Activated T-helper 1 cell treated with anti-CD3 and anti-CD28 coated beads, Interleukin-2, amount 50 U/mL, for 16 hours (primary cell): Measurements from ENCODE around the gene SAA1.
"Not testable (repeated sequence)": the region's sequence is repeated elsewhere in the genome, so short reads cannot be mapped to it uniquely, and the experiment has no call there.

ENCODE experiments used
- DNase-seq, 2 donors: peaks; one replicate each; pipeline ENCODE4 v3.0.0-alpha.2; 2020; ENCODE audit warnings: low read depth in 1 of 2, low spot score in 1 of 2

SAA1 gene

GRCh38 chr11:18259259-18259658 lies 6.8 kb upstream of the SAA1 start:
- DNase-seq, result no peak

DNA sequence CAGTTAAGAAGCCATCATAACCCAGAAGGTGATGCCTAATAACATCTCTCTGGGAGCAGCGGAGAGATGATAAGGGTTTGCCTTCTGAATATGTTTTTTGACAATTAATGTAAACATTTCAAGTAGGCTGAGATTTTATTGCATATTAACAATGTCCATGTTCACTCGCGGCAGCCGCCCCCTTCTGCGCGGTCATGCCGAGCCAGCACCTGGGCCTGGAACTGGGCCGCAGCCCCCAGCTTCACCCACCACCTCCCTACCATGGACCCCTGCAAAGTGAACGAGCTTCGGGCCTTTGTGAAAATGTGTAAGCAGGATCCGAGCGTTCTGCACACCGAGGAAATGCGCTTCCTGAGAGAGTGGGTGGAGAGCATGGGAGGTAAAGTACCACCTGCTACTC lies 4.3 kb upstream of the SAA1 start:
- no peak for DNase-seq

- DNase-seq, result not testable (repeated sequence)
These were observed 3.2 kb upstream of the SAA1 start for GRCh38 chr11:18262681-18263350.

DNA sequence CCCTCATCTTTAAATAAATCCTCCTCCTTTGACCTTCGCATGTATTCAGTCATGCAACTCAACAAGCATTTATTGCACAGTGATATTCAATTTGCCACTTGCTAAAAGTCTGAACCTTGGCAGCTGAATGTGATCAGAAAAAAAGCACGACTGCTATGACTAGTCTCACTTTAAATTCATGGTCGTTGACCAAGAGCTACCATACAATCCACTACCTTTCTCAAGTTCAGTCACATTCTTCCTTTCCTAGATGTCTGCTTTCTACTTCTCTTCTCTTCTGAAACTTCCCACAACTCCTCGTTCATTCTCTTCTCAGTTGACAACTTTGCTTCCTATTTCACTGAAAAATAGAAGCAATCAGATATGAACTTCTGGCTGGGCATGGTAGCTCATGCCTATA lies 2.0 kb upstream of the SAA1 start:
- DNase-seq, result no peak

GRCh38 chr11:18264677-18265555 lies 1.1 kb upstream of the SAA1 start:
- DNase-seq, result no peak

- not testable (repeated sequence) for DNase-seq
These were observed 1.5 kb downstream of the SAA1 start for GRCh38 chr11:18267335-18268133.

- not testable (repeated sequence) for DNase-seq
These were observed 3.2 kb downstream of the SAA1 start for GRCh38 chr11:18269252-18269651.

DNA sequence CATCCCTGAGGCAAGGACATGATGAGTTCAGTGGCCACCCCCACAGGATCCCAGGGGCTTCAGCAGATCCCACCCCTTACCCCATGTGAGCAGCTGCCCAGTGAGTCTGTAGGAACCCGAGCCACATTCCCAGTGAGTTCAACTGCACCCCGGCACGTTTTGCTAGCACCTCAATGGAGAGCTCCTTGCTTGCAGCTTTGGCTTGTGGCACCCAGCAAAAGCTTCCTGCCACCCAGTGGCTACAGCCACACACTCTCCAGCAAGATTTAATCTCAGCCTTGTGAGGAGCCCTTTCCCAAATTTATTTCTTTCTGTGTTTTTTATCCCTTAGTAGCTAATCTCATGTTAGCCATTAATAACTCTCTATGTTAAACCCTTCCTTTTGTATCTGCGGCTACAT lies 4.0 kb downstream of the SAA1 start:
- no peak for DNase-seq

- DNase-seq, result no peak
These were observed 5.1 kb downstream of the SAA1 start for GRCh38 chr11:18271206-18271605.

GRCh38 chr11:18277565-18278271 lies 11.7 kb downstream of the SAA1 start:
- no peak for DNase-seq

DNA sequence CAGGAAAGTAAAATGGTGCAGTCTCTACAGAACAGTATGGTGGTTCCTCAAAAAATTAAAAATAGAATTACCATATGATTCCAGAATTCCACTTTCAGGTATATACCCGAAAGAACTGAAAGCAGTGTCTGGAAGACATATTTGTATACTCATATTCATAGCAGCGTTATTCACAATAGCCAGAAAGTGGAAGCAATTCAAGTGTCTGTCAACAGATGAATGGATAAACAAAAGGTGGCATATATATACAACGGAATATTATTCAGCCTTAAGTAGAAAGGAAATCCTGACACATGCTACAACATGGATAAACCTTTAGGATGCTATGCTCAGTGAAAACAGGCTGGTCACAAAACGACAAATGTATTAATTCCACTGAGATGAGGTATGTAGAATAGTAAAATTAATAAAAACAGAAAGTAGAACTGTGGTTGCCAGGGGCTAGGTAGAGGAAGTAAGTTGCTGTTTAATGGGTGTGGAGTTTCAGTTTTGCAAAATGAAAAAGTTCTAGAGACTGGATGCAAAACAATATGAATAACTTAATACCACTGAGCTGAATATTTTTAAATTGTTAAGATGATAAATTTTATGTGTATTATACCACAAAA lies 14.5 kb downstream of the SAA1 start:
- DNase-seq, result no peak

GRCh38 chr11:18282626-18283025 lies 16.6 kb downstream of the SAA1 start:
- DNase-seq, result no peak

DNA sequence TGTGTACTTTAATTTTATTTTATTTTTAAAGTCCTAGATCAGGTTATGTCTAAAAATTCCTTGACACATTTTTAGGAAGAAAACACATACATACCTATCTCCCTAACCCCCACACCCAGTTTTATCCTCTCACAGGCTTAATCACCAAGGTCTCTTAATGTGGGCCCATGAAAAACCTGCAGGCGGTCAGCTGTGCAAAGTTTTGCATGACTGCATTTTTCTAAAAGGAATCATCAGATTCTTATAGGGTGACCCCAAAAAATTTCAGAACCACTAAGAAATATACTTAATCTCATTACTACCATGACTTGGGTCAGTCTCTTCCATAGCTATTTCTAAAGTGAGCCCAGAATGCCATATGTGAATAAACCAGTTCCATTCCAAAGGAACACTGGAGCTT lies 19.8 kb downstream of the SAA1 start:
- no peak for DNase-seq

DNA sequence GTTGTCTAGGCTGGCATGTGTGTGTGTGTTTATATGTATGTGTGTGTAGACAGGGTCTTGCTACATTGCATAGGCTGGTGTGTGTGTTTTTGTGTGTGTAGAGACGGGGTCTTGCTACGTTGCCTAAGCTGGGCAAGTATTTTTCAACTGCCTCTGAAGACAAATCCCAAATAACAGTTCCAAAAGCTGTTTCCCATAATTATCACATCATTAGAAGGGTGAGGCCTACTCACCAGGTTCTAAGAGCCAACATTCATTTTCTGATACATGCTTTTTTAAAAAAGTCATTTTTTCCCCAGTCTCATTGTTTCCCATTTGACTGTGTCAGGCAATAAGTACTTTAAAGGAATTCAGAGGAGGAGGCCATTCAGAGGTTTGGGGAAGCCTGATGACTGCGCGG lies 22.8 kb downstream of the SAA1 start:
- DNase-seq, result no peak

GRCh38 chr11:18294862-18295261 lies 28.8 kb downstream of the SAA1 start:
- no peak for DNase-seq

DNA sequence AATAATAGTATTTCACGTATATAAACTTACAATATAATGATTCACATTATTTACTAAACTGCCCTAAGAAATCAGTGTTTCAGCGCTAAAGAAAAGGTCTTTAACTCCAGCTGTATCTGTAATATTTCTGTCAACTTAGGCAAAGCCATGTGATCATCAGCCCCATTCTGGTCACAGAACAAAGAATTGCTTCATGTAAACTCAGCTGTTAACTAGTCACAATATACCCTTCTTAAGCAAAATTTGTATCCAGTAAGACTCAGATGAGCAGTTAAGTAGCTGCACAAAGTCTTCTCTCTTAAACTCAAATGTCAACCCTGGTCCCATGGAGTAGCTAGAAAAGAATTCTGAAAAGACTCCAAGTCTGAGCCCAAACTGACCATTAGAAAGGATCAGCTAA lies 29.3 kb downstream of the SAA1 start:
- DNase-seq, result no peak

- no peak for DNase-seq
These were observed 33.7 kb downstream of the SAA1 start for GRCh38 chr11:18299721-18300120.

- DNase-seq, result no peak
These were observed 38.7 kb downstream of the SAA1 start for GRCh38 chr11:18304745-18305144.

DNA sequence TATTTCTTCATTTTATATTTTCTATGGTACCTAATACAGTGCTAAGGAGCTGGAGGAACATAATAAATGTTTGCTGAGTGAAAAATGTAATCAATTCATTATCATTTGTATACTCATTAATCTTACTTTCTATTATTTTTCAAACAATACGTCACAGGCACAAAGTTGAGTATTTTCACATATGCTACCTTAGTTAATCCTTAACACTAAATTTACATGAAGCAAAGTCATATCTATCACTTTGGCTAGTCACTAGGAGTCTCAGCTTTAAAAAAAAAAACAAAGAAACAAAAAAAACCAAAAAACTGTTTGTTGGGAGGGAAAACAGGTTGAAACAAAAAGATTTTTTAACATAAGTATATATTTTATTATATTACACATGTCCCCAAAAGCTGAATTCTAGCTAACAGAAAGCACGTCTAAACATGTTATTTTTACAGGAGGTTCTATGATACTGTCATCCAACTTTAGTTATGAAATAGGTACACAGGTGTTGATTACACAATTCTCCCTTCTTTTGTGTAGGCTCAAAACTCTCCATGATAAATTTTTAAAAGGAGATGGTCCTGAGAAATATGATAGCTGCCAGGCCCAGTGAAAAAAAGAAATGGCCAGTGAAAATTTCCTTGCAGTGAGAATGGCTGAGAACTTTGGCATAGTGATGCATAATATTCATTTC lies 41.5 kb downstream of the SAA1 start:
- no peak for DNase-seq

GRCh38 chr11:18308242-18308641 lies 42.2 kb downstream of the SAA1 start:
- no peak for DNase-seq
